Neural cell (in vitro differentiated cells): ENCODE data around the gene RHO. TPM values are rescaled to one million over a fixed set of nuclear protein-coding genes. Genes with fewer than 3 reads are reported as not detected.
"Not testable (repeated sequence)": the region's sequence is repeated elsewhere in the genome, so short reads cannot be mapped to it uniquely, and the experiment has no call there.

Experiments used
- H2AFZ ChIP-seq: fragments of 200-600, 300-800 bp; sonication (generic), shearing (Covaris generic); 2 replicates; pipeline ENCODE4 v1.6.0; 2014; ENCODE audit warnings: low read depth, mild to moderate bottlenecking, antibody characterized with exemption, low read length, moderate library complexity
- H3F3A ChIP-seq: fragments of 200-600 bp; shearing (Covaris generic); 2 replicates; pipeline ENCODE4 v1.6.1; 2016; ENCODE audit warnings: mild to moderate bottlenecking, moderate library complexity, mixed read lengths, antibody characterized with exemption, low read length; ENCODE audit not compliant: insufficient read depth, poor library complexity, severe bottlenecking
- H3K27ac ChIP-seq: fragments of 200-600, 300-800 bp; sonication (generic), shearing (Covaris generic); 2 replicates; pipeline ENCODE4 v1.5.1; 2014; ENCODE audit warnings: mild to moderate bottlenecking, low read length, moderate library complexity
- H3K27me3 ChIP-seq: fragments of 300-800, 200-600 bp; sonication (generic), shearing (Covaris generic); 2 replicates; pipeline ENCODE4 v1.6.0; 2014; ENCODE audit warnings: mild to moderate bottlenecking, low read depth, low read length, moderate library complexity; ENCODE audit not compliant: insufficient read depth
- H3K36me3 ChIP-seq: fragments of 300-800, 200-600 bp; sonication (generic), shearing (Covaris generic); 2 replicates; pipeline ENCODE4 v1.5.1; 2014; ENCODE audit warnings: mild to moderate bottlenecking, antibody characterized with exemption, low read length, moderate library complexity; ENCODE audit not compliant: insufficient read depth
- H3K4me2 ChIP-seq: fragments of 300-800, 200-600 bp; sonication (generic), shearing (Covaris generic); 2 replicates; pipeline ENCODE4 v1.6.0; 2014; ENCODE audit warnings: mild to moderate bottlenecking, low read length
- H3K4me3 ChIP-seq: fragments of 300-800, 200-600 bp; sonication (generic), shearing (Covaris generic); 2 replicates; pipeline ENCODE4 v1.5.1; 2014; ENCODE audit warnings: mild to moderate bottlenecking, low read length, moderate library complexity
- H3K79me2 ChIP-seq: fragments of 200-600 bp; shearing (Covaris generic); replicated peaks from 2 replicates; pipeline ENCODE4 v1.6.0; 2014; ENCODE audit warnings: mild to moderate bottlenecking, low read length, moderate library complexity; ENCODE audit not compliant: insufficient read depth
- H3K9ac ChIP-seq: fragments of 300-800, 200-600 bp; sonication (generic), shearing (Covaris generic); 2 replicates; pipeline ENCODE4 v1.6.1; 2016; ENCODE audit warnings: mild to moderate bottlenecking, low read length, mixed read lengths
- H3K9me2 ChIP-seq: fragments of 200-600 bp; shearing (Covaris generic); 2 replicates; pipeline ENCODE4 v1.6.1; 2016; ENCODE audit warnings: mild to moderate bottlenecking, low read length, mixed read lengths; ENCODE audit not compliant: insufficient read depth
- H3K9me3 ChIP-seq: fragments of 200-600, 300-800 bp; sonication (generic), shearing (Covaris generic); 2 replicates; pipeline ENCODE4 v1.6.1; 2016; ENCODE audit warnings: mild to moderate bottlenecking, mixed run types, low read length, moderate library complexity, mixed read lengths
- H4K20me1 ChIP-seq: fragments of 200-600 bp; shearing (Covaris generic); 2 replicates; pipeline ENCODE4 v1.6.1; 2016; ENCODE audit warnings: mild to moderate bottlenecking, mixed run types; ENCODE audit not compliant: insufficient read depth
- EP300 ChIP-seq: fragments of 450-650 bp; conservative IDR thresholded peaks from 2 replicates; pipeline ENCODE4 v1.6.1; 2014; ENCODE audit warnings: antibody characterized with exemption, mild to moderate bottlenecking, moderate library complexity; ENCODE audit not compliant: poor library complexity, severe bottlenecking
- EZH2 ChIP-seq: fragments of 200-600, 300-800 bp; shearing (Covaris generic), sonication (generic); IDR thresholded peaks from 2 replicates; pipeline ENCODE4 v1.6.1; 2014; ENCODE audit warnings: antibody characterized with exemption, low read length, borderline replicate concordance, mild to moderate bottlenecking; ENCODE audit not compliant: insufficient read depth, poor library complexity, severe bottlenecking
- MXI1 ChIP-seq: fragments of 450-650 bp; conservative IDR thresholded peaks from 2 replicates; pipeline ENCODE4 v1.6.1; 2014; ENCODE audit warnings: antibody characterized with exemption, mild to moderate bottlenecking; ENCODE audit not compliant: poor library complexity, severe bottlenecking
- POLR2AphosphoS5 ChIP-seq: IDR thresholded peaks from 2 replicates; pipeline ENCODE4 v1.6.1; 2012
- RAD21 ChIP-seq: fragments of 450-650 bp; conservative IDR thresholded peaks from 2 replicates; pipeline ENCODE4 v1.6.1; 2014; ENCODE audit warnings: antibody characterized with exemption, mild to moderate bottlenecking, moderate library complexity
- REST ChIP-seq: IDR thresholded peaks from 2 replicates; pipeline ENCODE4 v1.6.1; 2012; ENCODE audit warnings: borderline replicate concordance
- SMC3 ChIP-seq: fragments of 450-650 bp; conservative IDR thresholded peaks from 2 replicates; pipeline ENCODE4 v1.6.1; 2014; ENCODE audit warnings: antibody characterized with exemption, mild to moderate bottlenecking, moderate library complexity; ENCODE audit not compliant: poor library complexity
- TAF1 ChIP-seq: IDR thresholded peaks from 2 replicates; pipeline ENCODE4 v1.6.1; 2012; ENCODE audit warnings: low read depth
- polyA minus RNA-seq: library from RNA; depleted of rRNA, polyadenylated mRNA; stranded (reverse); fragments of >200 nt; gene quantifications from 2 replicates; pipeline ENCODE4 v1.2.3, GENCODE V29; 2014
- polyA plus RNA-seq: library from polyadenylated mRNA; depleted of rRNA; stranded (reverse); fragments of >200 nt; gene quantifications from 2 replicates; pipeline ENCODE4 v1.2.3, GENCODE V29; 2014
- TF ChIP-seq, protein P1 (sequence below): fragments of 450-650 bp; IDR thresholded peaks from 2 replicates; pipeline ENCODE4 v1.5.1; 2014; ENCODE audit warnings: antibody characterized with exemption, mild to moderate bottlenecking, moderate library complexity; ENCODE audit not compliant: poor library complexity, severe bottlenecking

RHO gene
- polyA plus RNA-seq (not detected in 2 replicates), polyA minus RNA-seq (not detected in 2 replicates)

DNA sequence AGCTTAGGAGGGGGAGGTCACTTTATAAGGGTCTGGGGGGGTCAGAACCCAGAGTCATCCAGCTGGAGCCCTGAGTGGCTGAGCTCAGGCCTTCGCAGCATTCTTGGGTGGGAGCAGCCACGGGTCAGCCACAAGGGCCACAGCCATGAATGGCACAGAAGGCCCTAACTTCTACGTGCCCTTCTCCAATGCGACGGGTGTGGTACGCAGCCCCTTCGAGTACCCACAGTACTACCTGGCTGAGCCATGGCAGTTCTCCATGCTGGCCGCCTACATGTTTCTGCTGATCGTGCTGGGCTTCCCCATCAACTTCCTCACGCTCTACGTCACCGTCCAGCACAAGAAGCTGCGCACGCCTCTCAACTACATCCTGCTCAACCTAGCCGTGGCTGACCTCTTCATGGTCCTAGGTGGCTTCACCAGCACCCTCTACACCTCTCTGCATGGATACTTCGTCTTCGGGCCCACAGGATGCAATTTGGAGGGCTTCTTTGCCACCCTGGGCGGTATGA is at the start of gene RHO:
Gene RHO, plus strand, starts transcription at position 51 of the 512 bp plus-strand sequence. Its CDS starts 95 bp downstream, at position 146.
- Histone ChIP-seq H3K36me3 (no peaks in the 10 kb centered on the region), H3K27ac (no peak within 1 kb of the TSS), H3K4me2 (no peak within 1 kb of the TSS), H3K9me2 (no peaks in the 10 kb centered on the region), H3F3A (no peaks in the 10 kb centered on the region), H4K20me1 (no peaks in the 10 kb centered on the region), H3K79me2 (no peaks in the 10 kb centered on the region), H3K9ac (no peak within 1 kb of the TSS), H3K9me3 (no peaks in the 10 kb centered on the region), H2AFZ (no peak within 1 kb of the TSS), H3K27me3 (no peaks in the 10 kb centered on the region), H3K4me3 (no peak within 1 kb of the TSS)
- TF ChIP-seq RAD21: no peak
- TF ChIP-seq TAF1: no peak
- no peak for TF ChIP-seq MXI1
- TF ChIP-seq POLR2AphosphoS5: no peak
- no peak for TF ChIP-seq REST
- no peak for TF ChIP-seq EZH2
- TF ChIP-seq, protein P1, sequence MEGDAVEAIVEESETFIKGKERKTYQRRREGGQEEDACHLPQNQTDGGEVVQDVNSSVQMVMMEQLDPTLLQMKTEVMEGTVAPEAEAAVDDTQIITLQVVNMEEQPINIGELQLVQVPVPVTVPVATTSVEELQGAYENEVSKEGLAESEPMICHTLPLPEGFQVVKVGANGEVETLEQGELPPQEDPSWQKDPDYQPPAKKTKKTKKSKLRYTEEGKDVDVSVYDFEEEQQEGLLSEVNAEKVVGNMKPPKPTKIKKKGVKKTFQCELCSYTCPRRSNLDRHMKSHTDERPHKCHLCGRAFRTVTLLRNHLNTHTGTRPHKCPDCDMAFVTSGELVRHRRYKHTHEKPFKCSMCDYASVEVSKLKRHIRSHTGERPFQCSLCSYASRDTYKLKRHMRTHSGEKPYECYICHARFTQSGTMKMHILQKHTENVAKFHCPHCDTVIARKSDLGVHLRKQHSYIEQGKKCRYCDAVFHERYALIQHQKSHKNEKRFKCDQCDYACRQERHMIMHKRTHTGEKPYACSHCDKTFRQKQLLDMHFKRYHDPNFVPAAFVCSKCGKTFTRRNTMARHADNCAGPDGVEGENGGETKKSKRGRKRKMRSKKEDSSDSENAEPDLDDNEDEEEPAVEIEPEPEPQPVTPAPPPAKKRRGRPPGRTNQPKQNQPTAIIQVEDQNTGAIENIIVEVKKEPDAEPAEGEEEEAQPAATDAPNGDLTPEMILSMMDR: no peak
- no peak for TF ChIP-seq EP300
- TF ChIP-seq SMC3: no peak

- not testable (repeated sequence) for H3K27ac ChIP-seq, H3K36me3 ChIP-seq
Measured at GRCh38 chr3:129481225-129481765, 47.1 kb upstream of the RHO start.

More at GRCh38 chr3:129481225-129481765, 47.1 kb upstream of the RHO start:
- H3K27me3 ChIP-seq, H3K9me3 ChIP-seq, H3K9me2 ChIP-seq, H3K79me2 ChIP-seq, H3K9ac ChIP-seq, H3F3A ChIP-seq, H3K4me2 ChIP-seq, H2AFZ ChIP-seq, H3K4me3 ChIP-seq, H4K20me1 ChIP-seq: not testable (repeated sequence)
